Measurements from ENCODE around the gene NCKAP5. TPM values are rescaled to one million over a fixed set of nuclear protein-coding genes. Genes with fewer than 3 reads are reported as not detected.

Gene NCKAP5
- total and polyA plus RNA-seq, 2 of the 13 experiments (the other 11 are each of a cell fraction or from before 2014, with no cell fraction given): 0.01 TPM; not detected in 1

GRCh38 chr2:132782176-132782783 is 786.0 kb downstream of the NCKAP5 start:
- Histone ChIP-seq H3K9ac (ENCODE audit: insufficient read depth, low read depth, low read length) (no peak overlapping the region), H3K79me2 (ENCODE audit: insufficient read depth, low read length) (no peaks in the 10 kb centered on the region), H3K4me2 (ENCODE audit: low read depth, low read length) (no peak overlapping the region), H3K4me3 (replicated peaks in 1 of 3; ENCODE audit: insufficient read depth in 1 of 3, low read depth in 2 of 3, low read length in 3 of 3) (no peak overlapping the region), H3K9me3 (ENCODE audit: low read length) (peaks cover 14% of the 10 kb centered on the region), H3K36me3 (replicated peaks in 1 of 2; ENCODE audit: control insufficient read depth in 1 of 2, insufficient read depth in 2 of 2, low read length in 2 of 2) (no peaks in the 10 kb centered on the region), H3K27ac (ENCODE audit: extremely low read length, insufficient read depth, low read length) (no peak overlapping the region), H2AFZ (ENCODE audit: low read length) (no peak overlapping the region), H3K27me3 (ENCODE audit: control insufficient read depth in 1 of 2, insufficient read depth in 2 of 2, low read length in 2 of 2) (no peaks in the 10 kb centered on the region), H3K4me1 (ENCODE audit: insufficient read depth, low read length) (no peaks in the 10 kb centered on the region), H4K20me1 (ENCODE audit: insufficient read depth, low read length) (no peaks in the 10 kb centered on the region)
- no TSS peak for BruUV-seq (replicated peaks)
- DNase-seq (ENCODE audit: low spot score) (no peak), FAIRE-seq (no peak), ATAC-seq (no peak)
- in situ Hi-C loops (cut with HindIII; ENCODE audit: extremely low pct_ligation_motif_present, low pct_unique_long_range_greater_than_20kb): no loop called here
- CTCF ChIA-PET (ENCODE audit: low intra/inter-chr PET ratio, low total read pairs): no interaction called here
- WGBS (ENCODE audit: low lambda C conversion rate): 63% methylated on average over 7 of the region's 7 CpGs
- intact Hi-C loops (cut with micrococcal nuclease; ENCODE audit: unreplicated experiment): no loop called here
- no peak for TF ChIP-seq SMC3 (IDR thresholded peaks at IDR 0.05; ENCODE audit: low read length)
- no peak for TF ChIP-seq ZNF362 (CRISPR knock-in tag; IDR thresholded peaks at IDR 0.05; ENCODE audit: borderline replicate concordance)
- no peak for TF ChIP-seq ZFP37 (CRISPR knock-in tag; IDR thresholded peaks at IDR 0.05; ENCODE audit: borderline replicate concordance)
- TF ChIP-seq TEF (CRISPR knock-in tag; IDR thresholded peaks at IDR 0.05): no peak
- TF ChIP-seq ZNF333 (CRISPR knock-in tag; IDR thresholded peaks at IDR 0.05; ENCODE audit: borderline replicate concordance): no peak
- no peak for TF ChIP-seq ZNF678 (CRISPR knock-in tag; IDR thresholded peaks at IDR 0.05)
- no peak for TF ChIP-seq GATAD2A (CRISPR knock-in tag; IDR thresholded peaks at IDR 0.05)
- TF ChIP-seq MXD4 (CRISPR knock-in tag; IDR thresholded peaks at IDR 0.05): no peak
- POLR2A ChIA-PET: no interaction called here

All from HepG2 (cell line).